ENCODE results near the gene ABTB2.

Gene ABTB2

DNA sequence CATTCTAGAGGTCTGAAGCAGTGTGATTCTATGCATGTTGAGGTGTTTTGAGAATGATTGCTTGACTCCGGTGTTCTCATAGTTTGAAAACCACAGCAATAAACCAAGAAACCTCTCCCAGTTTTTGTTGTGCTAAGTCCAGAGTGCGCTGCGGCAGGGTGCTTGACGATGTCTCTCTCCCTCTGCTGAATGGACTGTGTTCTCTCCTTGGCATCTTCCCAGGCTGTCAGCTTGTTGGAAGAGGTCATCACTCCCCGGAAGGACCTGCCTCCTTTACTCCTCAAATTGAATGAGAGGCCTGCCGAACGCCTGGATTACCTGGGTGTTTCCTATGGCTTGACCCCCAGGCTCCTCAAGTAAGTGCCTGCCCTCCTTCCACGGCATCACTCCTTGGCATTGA is 221.4 kb downstream of the ABTB2 start:
- no peak for FAIRE-seq

DNA sequence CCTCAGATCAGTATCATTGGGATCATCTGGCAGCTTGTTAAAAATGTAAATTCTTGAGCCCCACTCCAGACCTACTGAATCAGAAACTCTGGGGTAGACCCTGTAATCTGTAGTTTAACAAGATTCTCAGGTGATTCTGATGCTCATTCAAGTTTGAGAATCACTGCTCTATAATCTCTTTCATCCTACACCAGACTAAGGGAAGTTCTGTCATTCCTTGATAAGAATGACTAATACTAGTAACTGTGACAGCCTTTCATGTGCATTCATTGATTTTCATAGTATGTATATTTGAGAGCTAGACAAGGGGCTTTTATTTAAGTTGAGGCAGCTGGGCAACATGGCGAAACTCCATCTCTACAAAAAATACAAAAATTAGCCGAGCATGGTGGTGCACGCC is 222.4 kb downstream of the ABTB2 start:
- no peak for FAIRE-seq

DNA sequence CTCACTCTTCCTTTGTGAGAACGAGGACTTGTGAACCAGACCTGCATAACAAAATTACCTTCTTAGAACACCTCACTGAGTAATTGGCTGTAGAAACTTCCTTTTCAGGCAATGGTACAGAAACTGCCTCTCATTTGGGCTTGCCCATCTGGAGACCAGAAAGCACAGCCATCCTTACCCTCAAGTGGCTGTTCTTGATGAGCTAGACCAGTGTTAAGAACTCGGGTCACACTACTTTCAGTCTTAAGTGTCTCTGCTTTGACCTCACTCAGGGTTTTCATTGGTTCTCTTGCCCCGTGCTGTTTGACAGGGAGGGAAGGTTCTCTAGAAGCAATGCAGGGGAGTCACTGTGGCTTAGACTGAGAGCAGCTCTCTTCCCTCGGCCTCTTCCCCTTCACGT is 223.0 kb downstream of the ABTB2 start:
- no peak for FAIRE-seq

DNA sequence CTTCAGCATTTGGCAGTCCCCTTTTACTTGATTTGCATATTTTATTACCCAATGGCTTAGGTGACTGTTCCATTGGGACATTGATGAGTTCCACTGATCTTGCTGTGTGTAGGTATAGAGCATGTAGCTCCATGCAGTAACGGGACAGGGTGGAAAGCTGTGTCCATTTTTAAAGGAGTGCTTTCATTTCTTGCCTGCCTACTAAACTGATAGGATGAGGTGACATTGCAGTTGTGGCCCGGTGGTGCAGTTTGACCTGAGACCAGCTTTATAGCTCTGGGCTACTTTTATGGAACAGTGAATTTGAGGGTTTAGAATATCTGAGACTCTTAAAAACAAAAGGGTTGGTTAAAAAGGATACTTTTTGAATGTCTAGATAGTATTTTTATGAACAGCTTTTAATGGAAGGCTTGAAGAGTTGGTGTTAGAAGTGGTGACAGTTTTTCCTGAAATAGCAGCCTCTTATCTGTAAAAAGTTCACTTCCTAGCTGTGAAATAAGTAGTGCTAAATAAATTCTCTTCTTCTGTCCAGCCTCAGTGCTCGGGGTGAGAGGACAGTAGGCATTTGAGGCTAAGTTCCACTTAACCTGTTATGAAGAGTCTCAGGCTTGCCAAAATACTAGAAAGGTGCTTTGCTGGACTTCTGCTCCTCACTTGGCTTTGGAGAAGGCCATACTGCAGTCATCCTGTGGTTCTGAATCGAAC is 225.4 kb downstream of the ABTB2 start:
- FAIRE-seq = no peak

DNA sequence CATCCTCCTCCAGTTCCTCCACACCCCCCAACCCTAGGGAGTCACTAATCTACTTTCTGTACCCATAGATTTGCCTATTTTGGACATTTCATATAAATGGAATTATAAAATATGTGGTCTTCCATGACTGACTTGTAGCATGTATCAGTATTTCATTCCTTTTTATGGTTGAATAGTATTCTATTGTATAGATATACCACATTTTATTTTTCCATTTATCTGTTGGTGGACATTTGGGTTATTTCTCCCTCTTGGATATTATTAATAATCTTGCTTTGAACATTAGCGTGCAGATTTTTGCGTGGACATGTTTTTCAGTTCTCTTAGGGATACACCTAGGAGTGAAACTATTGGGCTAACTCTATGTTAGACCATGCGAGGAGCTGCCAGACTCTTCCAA is 229.0 kb downstream of the ABTB2 start:
- no peak for FAIRE-seq

DNA sequence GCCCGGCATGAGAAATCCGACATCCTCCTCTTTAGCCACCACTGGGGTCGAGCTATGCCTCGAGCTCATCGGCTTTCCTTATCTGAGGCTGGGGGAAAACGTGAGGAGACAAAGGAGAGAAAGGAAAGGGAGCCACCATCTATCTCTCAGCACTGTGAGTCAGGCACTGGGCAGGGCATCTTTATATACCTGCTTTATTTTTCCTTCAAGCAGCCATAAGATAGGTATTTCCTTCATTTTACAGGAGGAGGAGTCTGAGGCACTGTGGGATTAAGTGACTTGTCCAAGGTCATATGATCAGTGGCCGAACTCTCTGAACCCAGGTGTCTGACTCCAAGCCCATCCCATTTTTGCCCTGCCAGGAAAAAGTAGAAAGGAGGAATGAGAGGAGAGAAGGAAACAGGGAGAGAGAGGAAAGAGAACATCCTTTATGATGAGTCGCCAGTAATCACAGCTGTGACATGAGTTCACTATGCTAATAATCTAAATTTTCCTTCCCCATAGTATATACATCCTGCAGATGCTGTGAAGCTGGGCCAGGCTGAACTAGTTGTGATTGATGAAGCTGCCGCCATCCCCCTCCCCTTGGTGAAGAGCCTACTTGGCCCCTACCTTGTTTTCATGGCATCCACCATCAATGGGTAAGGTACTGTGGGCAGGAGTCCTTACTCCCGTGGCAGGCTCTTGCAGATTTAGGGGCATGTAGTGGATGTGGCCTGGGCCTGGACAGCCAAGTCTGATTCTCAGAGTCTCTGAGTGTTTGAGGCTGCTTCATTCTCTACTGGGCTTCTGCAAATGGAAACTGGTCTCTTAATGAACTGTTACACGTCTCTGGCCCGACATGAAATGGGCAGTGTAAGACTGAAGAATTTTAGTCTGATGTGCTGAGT is 230.6 kb downstream of the ABTB2 start:
- no peak for FAIRE-seq

DNA sequence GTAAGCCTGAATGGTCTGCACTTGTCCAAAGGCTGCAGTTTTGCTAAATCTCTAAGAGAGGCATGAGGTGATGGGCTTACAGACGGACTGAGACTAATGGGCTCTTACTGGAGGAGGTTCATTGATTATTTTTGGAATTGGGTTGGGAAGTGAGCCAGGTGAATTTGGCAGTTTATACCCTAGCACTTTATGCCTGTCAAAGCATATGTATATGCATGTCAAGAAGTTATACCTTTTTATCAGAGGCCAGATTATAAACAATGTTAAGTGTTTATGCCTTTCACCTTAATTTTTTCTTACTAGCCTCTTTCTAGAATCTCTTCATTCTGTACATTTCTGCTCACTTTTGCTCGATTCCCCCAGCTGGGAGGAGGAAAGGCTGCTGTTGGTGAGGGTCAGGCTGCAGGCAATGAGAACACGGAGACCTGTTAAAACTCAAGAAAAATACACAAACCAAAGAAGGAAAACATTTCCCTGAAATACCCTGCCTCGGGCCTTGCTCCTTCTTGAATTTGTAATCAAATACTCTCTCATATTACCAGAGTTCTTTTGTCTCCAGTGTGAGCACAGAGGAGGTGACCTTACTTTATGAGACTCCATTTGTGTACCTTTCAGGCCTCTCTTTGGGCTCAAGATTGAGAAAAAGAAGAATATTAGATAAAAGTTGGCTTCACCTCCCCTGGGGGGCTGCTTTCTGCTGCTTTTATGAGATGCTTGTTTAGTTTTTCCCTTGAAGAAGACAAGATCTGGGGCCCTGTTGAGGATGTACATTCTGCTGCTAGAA is 232.7 kb downstream of the ABTB2 start:
- no peak for FAIRE-seq

DNA sequence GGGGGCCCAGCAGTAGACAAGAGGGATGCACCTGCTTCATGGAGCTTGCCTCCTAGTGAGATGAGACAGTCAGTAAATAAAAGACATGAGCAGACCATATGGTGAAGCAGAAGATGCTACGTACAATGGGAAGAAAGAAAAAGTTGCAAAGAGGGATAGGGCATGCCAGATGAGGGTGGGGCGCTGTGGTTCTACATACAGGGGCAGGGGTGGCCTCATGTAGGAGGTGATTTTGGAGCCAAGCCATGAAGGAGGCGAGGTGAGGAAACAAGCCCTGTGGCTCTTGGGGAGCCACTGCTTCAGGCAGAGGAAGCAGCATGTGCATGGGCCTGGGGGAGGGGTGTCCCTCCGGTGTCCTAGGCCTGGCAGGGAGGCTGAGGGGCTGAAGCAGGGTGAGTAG is 237.2 kb downstream of the ABTB2 start:
- no peak for FAIRE-seq

DNA sequence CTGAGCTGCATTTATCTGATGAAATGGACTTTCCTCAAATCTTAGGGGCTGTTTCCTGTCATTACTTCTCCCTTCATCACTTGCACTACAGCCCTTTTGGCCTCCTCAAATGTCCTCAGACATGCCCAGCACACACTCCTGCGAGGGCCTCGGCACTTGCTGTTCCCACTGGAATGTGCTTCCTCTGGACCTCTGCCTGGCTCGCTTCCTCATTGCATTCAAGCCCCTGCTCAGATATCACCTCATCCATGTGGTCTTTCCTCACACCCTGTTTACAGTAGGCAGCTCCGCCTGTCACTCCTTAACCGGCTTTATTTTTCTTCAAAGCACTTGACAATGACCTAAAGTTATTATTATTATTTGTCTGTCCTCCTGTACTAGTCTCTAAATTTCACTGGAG is 243.3 kb downstream of the ABTB2 start:
- no peak for FAIRE-seq

DNA sequence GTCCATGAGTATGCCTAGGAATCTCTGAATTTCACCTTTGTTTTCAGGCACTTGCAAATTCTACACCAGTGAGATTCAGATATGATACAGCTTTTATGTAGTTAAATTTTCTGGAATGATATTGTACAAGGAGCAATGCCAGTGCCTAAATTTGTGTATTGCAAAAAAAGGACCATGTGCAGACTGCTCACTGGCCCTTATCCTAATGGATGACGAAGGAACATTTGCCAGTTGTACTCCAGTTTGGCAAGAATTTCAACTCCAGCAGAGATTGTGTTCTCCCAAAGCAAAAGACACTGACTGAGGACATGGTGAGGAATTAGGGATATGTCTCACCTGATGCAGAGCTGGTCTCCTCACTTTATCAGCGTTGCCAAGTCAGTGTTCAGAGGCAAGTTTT is 243.8 kb downstream of the ABTB2 start:
- FAIRE-seq = no peak

DNA sequence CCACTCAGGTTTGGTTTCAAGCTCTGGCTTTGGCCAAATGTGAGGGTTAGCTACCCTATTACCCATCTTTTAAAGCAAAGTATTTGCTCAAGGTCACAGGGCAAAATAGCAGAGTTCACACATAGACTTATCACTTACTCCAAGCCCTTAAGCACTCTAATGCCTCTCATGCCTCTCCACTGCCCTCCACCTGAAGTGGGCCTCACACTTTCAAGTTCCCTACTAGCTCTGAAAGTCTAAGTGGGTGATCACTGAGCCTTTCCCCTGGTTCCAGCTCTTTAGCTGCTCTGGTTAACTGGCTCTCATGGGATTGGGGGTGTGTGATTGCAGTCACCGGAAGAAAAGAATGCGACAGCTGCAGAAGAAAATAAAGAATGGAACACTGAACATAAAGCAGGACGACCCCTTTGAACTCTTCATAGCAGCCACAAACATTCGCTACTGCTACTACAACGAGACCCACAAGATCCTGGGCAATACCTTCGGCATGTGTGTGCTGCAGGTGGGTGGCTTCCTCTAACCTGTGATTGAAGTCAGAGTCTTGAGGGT is 246.0 kb downstream of the ABTB2 start:
- no peak for FAIRE-seq

DNA sequence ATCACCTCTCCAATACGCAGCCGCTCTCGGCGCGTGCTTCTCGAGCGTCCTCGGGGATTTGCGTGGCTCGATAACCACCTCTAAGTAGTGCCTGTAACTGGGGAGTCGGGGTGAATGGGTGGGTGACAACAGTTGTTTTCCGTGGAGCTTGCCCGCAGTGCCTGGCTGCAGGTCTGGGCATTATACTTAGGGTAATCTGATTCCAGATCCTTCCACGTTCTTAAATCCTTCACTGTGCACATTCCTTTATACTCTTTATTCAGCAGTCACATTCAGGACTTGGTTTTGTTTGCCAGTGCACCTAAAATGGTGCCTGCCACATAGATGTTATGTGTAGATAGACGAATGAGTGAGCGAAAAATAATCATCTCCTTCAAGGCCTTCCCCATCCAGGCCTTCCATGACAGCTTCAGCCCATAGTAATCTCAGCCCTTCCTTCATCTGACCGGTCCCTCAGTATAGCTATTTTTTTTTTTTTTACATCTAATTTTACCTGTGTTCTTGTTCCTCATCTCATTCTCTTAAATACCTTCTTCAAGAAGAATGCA is 251.8 kb downstream of the ABTB2 start:
- no peak for FAIRE-seq

DNA sequence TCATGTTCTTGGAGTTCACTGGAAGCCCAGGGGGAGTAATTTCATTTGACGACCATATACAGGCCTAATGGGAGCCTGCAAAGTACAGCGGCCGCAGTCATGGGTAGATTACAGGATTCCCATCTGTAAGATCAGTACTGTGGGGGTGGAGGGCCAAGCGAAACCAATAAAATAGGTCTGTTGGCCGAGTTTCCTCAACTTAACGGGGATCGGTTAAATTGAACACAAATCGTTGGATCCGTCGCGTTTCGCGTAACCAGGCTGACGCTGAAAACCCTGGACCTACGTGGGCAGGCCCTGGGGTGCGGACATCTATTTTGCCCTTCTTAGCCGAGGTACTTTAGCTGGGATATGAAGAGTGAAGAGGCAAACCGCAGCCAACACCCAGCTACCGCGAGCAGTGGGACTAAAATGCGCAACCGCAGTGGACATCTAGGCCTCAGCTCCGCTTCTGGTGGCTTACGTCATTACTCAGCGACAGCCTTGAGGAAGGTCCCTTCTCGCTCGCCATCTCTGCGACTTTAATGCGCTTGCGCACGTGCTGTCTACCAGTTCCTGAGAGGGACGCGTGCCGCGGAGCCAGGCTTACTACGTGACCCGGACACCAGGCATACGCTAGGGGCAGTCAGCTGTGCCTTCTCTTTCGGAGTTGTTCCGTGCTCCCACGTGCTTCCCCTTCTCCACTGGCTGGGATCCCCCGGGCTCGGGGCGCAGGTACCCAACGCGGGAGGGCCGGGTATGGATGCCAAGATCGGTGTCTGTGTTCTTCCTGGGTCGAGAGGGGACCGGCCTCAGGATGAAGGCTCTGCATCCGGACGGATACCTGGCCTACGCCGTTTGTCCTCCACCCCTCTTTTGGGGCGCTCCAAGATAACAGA is 252.5 kb downstream of the ABTB2 start, which contains the start of gene NAT10:
Gene NAT10, plus strand, starts transcription at position 551 of the 878 bp plus-strand sequence. CDS start 2,597 bp downstream, outside the sequence.
- peak; percentile 77 for FAIRE-seq

DNA sequence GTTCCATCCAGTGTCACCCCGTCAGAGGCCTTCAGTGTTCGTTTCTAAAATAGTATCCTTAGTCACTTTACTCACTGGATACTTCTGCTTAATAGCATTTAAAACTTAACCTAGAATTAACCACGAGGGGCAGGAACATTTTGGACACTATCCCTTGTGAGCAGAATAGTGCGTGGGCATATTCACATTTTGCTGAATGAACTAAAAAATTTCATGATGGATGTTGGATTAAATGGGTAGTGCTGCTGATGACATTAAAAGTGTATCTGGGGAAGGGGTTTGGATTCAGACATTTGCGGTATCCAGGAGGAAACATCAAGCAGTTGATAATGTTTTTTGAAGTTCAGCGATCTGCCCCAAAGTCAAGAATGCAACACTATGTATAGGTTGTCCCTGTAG is 253.1 kb downstream of the ABTB2 start:
- no peak for FAIRE-seq
